Measurements from ENCODE around the gene NABP2.

The NABP2 gene

DNA sequence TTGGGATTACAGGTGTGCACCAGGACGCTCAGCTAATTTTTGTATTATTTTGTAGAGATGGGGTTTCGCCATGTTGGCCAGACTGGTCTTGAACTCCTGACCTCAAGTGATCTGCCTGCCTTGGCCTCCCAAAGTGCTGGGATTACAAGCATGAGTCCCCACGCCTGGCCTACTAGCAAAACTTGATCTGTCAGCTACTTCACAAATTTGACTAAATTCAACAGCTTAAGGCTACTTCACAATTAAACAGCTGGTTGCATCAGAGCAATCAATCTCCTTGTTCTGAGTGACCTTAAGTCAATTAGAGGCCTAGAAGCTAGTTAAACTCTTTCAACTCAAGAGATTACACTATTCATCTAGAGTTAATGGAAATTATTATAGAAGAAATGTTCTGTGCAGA lies 54.8 kb downstream of the NABP2 start:
- DNase-seq (ENCODE audit: low read depth in 2 of 2), result no peak
